ENCODE results near the gene TREML1.
"Not testable (repeated sequence)": the region's sequence is repeated elsewhere in the genome, so short reads cannot be mapped to it uniquely, and the experiment has no call there.

The TREML1 gene, protein sequence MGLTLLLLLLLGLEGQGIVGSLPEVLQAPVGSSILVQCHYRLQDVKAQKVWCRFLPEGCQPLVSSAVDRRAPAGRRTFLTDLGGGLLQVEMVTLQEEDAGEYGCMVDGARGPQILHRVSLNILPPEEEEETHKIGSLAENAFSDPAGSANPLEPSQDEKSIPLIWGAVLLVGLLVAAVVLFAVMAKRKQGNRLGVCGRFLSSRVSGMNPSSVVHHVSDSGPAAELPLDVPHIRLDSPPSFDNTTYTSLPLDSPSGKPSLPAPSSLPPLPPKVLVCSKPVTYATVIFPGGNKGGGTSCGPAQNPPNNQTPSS

DNA sequence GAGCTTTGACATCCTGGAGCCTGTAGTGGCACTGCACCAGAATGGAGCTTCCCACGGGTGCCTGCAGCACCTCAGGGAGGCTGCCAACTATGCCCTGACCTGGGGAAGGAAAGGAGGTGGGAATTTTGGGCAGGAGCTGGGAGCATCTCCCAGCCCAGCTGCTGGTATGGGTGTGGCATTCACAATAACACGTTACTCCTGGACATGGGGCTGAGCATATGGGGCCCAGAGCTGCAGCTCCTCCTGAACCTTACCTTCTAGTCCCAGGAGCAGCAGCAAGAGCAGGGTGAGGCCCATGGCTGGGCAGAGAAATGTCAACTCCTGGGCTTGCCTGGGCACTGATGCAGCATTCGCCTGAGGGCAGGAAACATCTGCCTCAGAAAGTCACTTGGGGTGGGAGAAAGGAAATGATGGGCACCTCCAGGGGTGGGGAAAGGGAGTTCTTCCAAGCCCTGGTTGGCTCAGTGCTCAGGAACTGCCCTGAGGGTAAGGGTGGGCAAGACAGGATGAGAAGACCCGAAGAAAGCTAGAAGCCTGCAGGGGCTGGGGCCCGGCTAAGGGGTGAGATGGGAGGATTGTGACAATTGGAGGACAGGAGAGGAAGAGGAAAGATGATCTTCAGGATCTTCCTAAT, at the start of gene TREML1:
TREML1 (minus strand) TSS at position 356 of the 634 bp plus-strand sequence; CDS start at position 297, 59 bp downstream.
- no peak for DNase-seq

DNA sequence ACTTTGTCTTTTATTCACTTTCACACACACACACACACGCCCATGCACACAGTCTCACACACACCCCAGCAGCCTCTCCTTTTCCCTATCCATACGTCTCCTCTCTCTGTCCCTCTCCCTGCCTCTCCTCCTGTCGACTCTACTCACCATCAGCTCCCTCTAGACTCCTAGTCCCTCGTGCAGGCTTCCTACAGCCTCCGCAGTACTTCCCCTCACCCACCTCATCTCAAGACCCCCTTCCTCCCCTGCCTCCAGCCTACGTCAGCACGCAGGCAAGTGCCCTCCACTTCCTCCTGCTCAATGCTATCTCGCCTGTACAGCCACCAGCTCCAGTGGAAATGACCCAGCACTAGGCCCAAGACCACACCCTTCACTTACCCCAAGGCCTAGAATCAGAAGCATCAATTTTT, 47.6 kb upstream of the TREML1 start:
- no peak for DNase-seq

DNA sequence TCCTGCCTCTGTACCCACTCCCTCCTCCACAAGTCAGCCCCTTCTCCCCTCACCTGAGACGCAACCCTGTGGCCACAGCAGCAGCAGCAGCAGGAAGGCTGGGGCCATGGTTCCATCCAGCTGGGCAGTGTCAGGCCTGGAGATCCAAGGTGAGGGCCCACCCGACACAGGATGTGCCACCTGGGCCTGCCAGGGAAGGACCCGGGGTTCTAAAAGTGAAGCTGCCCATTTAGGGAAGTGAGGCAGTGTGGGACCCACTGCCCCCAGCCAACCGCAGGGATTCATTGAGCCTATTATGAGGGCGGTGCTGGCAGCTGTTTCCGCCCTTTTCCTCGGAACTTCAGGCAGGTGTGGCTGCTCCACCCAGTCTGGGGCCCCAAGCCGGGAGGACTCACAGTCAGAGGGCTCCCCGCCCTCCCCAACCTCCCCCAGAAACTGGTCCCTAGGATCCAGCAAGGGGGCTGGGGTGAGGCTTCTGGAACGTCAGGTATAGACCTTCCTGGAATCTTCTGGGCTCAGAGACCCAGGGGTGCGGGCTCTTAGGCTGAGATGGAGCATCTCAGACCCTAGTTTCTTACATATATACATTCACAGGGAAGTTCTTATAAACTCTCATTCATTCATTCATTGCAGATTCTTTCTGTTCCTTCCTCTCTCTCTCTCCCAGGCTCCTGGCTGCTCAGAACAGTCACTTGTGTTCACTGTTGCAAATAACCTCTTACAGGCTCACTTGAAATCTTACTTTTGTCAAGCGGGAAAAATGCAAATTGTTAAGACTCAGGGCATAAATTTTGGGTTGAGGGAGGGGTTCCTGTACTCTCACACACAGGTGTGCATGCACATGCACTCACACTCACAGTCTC, 47.0 kb upstream of the TREML1 start, which contains the start of gene TREML2:
TREML2 (minus strand) TSS at position 249 of the 863 bp plus-strand sequence; CDS start at position 108, 141 bp downstream.
- DNase-seq, result no peak

DNA sequence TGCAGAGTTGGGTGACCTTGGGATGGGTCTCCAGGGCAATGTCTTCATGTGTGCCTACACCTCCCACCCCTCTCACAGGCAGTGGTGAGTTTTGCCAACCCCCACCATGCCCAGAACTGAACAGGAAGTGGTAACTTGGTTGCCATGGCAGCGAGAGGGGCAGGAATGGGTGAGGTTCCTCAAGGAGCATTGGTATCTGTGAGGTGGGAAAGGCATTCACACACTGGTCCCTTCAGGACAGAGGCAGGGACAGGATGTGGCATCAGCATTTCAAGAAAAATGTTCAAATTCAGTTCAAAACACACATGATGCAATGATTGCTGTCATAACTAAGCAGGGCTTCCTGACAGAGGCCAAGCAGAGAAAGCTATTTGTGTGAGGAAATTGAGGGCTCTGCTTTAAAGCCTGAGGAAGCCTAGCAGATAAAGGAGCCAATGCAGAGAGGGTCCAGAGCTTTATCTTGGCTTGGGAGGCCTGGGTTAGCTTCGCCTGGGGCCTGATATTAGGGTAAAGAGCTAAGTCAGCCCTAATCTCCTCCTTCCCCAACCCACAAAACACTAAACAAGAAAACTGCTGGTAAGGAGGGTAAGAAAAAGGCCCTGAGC, 46.3 kb upstream of the TREML1 start:
- DNase-seq, result no peak

DNA sequence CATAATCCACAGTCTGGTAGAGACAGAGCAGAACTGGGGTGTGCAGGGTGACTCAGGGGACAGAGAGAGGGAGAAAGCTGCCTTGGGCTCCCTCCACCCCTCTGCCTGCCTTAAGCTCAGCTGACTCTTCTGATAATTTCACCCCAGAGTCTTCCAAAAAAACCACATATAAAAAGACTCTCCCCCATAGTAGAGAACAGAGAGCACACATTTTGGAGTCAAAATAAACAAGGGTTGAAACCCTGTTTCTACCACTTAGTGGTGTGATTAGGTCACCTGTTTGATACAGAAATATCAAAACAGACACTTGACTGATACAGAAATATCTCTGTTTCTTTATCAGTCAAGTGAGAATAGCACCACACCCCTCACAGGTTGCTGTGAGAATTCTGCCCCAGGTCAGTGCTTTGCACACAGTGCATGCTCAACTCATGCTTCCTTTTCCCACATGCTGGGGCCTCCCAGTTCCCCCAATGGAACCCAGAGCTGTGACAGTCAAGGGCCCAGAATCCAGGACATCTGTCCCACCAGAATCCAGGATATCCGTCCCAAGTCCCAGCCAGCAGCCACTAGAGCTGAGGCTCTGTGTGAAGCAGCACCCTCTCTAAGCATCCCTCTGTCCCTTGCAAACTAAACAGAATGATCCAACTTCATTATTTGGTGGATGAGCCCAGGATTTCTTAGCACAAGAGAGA, 45.6 kb upstream of the TREML1 start:
- no peak for DNase-seq

DNA sequence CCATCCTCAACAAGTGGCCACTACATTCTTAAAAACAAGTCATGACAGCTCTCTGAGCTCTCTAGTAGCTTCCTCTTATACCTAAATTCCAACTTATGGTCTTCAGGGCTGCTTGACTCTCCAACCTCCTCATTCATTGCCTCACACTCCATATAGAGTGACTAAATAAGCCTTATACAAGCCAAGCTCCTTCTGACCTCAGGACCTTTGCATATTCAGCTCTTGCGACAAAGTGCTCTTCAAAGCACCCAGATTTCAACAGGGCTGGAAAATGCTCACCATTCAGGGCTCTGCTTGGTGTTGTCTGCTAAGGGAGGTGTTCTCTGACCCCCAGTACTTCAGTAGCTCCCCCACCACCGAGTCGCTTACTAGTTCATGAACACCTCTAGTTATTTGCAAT, 43.1 kb upstream of the TREML1 start:
- no peak for DNase-seq

DNA sequence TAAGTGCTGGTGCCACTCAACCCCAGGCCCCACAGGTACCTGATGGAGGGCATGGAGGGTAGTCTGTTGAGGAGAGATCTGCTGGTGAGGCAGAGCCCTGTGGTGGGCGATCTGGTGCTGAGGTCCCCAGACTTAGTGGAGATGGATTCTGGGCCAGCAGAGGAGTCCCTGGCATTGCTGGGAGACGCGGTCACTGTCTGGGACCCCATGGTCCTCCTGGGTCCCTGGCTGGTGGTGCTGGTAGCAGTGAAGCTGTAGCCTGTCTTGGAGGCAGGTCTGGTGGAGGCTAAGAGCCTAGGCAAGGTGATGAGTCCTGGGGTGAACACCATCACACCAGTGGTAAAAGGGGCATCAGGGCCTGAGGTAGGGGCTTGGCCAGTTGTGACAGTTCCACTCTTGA, 40.2 kb upstream of the TREML1 start:
- DNase-seq, result no peak

DNA sequence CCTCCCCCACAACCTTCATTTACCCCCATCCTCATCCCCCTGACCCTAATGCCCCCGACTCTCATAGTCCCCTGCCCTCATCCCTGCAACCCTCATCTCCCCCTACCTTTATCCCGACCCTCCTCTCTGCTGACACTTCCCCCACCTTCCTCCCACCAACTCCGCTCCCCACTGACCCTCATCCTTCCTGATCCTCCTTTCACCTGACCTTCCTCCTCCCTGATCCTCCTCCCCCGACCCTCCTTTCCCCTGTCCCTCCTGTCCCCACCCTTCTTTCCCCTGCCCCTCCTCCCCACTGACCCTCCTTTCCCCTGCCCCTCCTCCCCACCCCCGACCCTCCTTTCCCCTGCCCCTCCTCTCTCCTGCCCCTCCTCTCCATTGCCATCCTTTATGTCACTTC, 39.7 kb upstream of the TREML1 start:
- no peak for DNase-seq

DNA sequence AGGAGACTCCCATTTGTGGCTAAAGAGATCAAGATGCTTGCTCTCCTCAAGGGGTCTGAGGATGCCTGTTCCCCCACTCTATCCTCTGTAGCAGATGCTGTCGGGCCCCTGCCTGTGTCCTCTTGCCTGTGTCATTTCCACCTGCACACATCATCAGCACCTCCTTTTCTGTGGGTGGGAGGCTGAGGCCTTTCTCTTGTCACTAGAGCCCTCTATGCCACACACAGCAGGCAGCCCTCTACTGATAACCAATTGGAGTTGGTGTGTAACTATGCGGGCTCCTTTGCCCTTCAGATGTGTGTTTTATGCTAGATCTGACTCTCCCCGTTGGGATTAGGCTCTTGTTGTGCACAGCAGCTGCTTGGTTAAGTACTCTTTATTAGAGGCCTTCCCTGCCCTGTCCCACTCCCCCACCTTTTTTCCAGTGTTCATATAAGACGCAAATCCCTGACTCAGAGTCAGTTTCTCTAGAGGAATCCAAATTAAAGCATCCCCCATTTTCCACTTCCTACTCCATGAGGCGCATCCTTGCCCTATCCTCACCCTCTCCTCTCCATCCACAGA, 39.1 kb upstream of the TREML1 start:
- DNase-seq, result no peak

DNA sequence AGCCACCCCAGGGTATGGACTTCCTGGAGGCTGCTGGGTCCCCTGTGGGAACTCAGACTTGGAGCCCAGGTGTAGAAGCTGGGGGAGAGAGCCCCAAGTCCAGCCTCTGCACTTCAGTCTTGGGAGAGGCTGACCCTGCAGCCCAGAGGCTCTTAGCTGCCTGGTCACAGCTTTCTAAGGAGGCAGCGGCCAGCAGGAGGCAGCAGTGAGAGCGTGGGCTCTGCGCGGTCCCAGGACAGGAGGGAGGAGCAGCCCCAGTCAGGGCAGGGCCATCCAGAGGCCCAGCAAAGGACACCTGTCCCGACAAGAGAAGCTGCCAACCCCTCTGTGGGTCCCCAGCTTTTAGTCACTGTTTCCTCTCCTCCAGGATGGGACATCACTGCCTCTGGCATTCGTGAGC, 37.4 kb upstream of the TREML1 start:
- no peak for DNase-seq

DNA sequence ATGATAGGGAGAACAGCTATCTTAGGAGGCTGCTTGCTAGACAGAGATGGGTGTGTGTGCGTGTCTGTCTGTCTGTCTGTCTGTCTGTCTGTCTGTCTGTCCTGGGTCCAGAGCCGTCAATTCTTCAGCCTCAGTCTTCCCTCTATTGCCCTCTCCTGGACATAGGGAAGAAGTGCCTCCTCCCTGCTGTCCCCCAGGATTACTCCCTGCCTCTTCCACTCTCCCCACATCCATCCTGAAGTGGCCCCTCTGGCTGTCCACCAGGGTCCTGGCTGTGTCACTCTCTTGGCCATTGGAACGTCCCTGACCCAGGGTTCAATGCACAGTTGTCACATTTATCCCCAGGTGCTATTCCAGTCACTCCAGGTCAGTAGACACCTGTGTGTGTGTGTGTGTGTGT, 36.6 kb upstream of the TREML1 start:
- DNase-seq, result no peak

DNA sequence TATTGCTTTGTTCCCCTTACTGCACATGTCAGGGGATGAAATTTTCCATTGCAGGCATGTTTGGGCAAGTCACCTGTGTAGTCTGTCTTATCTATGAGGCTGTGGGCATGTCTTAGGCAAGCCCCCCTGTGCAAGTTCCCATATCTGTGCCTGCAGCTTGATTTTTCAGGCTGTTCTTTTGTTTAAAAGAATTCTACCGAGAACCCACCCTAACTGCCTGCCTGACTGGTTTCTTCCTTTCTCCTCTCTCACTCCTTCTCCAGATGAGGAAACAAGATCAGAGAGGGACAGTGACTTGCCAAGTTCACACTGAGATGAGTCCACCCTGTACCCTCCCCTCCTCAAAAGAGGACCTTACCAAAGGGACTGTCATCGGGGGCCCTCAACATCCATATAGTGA, 35.8 kb upstream of the TREML1 start:
- DNase-seq, result no peak

DNA sequence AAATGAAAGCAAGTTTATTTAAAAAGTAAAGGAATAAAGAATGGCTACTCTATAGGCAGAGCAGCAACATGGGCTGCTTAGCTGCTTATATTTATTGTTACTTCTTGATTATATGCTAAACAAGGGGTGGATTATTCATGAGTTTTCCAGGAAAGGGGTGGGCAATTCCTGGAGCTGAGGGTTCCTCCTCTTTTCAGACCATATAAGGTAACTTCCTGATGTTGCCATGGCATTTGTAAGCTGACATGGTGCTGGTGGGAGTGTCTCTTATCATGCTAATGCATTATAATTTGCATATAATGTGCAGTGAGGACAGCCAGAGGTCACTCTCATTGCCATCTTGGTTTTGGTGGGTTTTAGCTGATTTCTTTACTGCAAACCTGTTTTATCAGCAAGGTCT, 34.9 kb upstream of the TREML1 start:
- not testable (repeated sequence) for DNase-seq

DNA sequence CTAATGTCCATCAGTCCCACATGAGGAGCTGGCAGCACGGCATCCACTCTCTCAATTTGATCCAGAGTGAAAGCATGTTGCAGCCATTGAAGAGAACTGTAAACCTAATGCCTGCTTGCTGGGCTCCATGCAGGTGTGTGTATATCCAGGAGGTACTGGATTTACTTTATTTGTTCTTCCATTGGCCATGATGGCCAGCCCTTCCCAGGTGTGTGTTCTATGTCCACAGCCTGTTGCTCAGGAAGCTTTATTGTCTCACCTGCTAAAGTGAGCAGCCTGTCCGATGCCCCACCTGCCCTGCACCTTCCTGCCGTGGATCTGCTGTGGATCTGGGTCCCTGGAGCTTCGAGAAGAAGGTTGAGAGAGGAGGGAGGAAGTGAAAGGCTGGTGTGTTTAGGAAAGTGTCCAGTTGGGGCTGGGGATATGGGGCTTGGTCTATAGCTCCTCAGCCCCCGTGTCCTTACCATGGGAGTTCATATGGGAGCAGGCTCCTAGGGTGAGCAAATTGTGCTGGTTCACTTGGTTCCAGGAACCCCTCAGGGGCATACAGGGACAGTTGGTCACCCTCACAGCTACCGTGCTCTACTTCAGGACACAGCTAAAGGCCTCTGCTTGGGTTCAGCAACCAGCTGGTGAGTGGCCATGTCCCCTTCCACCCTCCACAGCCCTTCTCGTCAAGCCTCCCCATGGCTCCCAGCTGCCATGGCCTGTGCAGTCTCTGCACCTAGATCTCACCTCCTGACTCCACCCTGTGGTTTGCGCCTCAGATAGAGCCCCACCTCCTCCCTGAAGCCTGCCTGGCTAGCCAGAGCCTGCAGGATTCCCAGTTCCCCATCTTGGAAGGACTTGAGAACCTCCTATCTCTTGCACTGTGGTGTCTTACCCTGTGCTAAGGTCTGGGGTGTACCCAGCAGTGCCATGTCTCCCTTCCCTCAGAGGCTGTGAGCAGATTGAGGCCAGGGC, 34.1 kb upstream of the TREML1 start:
- no peak for DNase-seq

DNA sequence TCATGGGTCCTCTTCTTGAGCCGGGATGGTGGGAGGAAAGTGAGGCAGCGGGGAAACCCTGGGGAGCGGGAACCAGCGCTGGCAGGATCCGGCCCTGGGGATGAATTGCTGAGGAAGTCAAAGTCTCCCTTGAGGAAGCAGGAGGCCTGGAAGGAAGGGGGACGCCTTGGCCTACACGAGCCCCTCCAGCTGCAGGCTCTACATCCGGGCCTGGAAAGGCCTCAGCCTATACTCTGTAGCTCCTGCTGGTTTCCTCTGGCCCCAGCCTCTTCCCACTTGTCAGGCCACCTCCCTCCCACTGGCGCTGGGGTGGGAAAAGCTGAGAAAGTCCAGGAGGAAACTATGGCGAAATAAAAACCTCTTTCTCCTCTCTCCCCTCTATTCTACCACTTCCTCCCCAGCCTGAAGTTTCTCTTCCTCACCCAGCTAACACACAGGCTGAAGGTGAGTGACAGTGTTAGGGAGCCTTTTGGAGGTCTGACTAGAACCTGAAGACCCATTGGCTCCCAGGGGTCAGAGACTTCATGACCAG, 31.9 kb upstream of the TREML1 start:
- no peak for DNase-seq

DNA sequence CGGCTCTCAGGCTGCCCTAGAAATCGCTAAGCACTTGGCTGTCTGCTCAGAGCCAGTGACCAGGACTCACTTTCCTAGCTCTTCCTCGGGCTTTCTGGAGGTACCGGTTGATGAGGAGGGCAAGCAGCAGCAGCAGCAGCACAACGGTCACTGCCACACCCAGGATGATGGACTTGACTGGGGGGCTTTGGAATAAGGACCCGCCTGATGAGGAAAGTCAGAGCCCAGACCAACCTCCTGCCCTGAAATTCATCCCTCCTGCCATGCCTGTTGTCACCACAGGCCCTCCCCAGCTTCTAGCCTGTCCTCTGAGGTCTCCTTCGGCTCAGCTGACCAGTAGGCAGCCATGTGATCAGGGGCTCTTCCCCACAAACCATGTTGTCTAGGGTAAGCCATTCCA, 30.6 kb upstream of the TREML1 start:
- no peak for DNase-seq

DNA sequence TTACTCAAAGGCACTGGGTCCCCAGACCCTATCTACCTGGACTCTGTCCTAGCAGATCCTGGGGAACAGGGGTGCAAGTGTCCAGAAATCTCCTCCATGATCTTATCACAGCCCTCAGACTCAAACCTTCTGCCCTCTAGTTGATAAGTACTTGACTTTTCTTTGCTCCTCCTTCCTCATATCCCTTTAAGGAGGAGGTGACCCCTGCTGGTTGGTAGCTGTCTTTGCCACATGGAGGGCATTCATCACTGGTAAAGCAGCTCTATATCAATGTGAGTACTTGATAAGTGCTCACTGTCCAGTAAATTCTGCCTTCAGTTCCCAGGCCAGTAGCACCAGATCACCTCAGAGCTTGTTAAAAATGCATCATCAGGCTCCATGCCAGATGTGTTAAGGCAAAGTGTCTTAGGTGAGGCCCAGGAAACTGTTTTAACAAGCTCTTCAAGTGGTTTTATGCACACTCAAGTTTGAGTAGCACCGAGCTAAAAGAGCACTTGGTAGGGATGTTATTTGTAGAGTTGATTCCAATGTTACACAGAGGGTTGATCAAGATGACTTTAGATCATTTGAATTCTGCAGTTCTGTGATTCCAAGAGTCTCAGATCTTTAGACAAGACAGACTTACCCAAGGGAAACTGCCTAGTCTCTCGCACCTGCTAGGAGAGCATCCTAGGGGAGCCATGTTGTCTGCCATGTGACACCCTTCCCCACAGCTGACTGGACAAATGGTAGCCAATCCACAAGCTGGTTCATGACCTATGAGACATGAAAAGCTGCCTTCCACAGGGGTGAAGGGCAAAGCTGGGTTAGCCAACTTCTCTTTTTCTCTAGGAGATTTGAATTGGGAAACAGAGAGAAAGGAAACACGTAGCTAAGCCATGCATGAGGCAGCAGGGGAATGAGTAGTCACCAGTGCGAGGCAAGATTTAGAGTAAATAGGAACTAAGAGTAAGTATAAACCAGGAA, 28.2 kb upstream of the TREML1 start:
- peak; percentile 44 to 47 for DNase-seq

DNA sequence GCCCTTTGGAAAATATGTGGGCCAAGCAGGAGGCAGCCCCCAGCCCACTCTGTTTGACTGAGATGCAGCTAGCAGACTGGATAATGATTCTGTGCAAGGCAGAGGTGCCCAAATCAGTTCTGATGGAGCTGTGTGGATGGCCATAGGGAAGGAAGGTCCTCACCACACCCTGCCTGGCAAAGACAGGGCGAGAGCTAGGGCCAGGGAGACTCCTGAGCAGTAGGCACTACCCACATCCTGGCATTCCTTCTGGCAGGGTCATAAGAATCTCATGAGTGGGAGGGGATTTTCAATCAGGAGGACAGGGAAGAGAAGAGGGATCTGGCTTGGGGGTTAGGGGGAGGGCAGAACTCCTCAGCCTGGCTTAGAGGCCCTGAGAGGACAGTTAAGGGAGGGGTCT, 27.4 kb upstream of the TREML1 start:
- no peak for DNase-seq

DNA sequence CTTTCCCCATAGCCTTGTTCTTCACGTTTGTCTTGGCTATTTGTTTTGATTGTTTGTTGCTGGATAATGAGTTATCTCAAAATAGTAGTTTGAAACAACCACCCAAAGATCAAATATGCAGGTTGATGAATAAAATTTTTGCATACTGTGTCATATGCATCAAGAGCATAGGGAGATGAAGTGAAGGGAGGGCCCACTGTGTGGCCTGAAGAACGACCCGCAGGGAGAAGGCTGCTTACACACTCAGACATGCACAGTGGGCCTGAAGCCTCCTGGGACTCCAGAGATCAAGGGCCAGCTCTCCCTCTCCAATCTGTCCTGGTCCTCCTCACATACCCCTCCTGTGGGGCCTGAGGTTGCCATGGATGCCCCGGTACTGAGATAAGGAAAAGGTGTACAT, 25.0 kb upstream of the TREML1 start:
- DNase-seq, result no peak

DNA sequence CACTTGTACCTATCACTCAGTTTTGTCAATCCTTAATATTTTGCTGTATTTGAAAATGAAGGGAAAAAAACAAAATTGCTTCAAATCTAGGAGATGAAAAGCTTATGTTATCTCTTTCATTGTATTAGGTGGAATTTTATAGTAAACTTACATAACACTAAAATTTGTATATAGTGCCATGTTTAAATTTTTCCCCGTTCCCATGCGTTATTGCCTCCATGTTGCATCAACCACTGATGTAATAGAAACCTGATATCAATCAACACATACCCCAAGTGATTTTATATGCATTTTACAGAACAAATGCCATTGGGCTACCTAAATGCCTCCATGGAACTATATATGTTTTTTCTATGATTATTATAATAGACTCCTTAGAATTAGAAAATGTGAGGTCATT, 23.5 kb upstream of the TREML1 start:
- no peak for DNase-seq

Measured in SHP77 (cell line).